GM23338 (cell line): Measurements from ENCODE around the gene ESRRA. TPM values are rescaled to one million over a fixed set of nuclear protein-coding genes. Genes with fewer than 3 reads are reported as not detected.

Experiments
- ATAC-seq: fragments of 200-7000 bp; cut with Tn5 transposase; 3 replicates; pipeline ENCODE4 v1.9.1; 2020
- DNase-seq: peaks from one replicate; pipeline ENCODE4 v3.0.0-alpha.2; 2015; ENCODE audit warnings: low spot score
- H2AFZ ChIP-seq: fragments of 200-600 bp; sonication (generic); 2 replicates; pipeline ENCODE4 v1.8.0; 2016; ENCODE audit warnings: antibody characterized with exemption, mild to moderate bottlenecking, moderate library complexity
- H3F3A ChIP-seq: fragments of 200-600 bp; sonication (generic); replicated peaks from 2 replicates; pipeline ENCODE4 v1.8.0; 2017; ENCODE audit warnings: antibody characterized with exemption, mixed run types, low read depth
- H3K27ac ChIP-seq: fragments of 200-600 bp; sonication (generic); 2 replicates; pipeline ENCODE4 v1.6.1; 2016; ENCODE audit warnings: low read depth
- H3K27me3 ChIP-seq: fragments of 200-600 bp; sonication (generic); 2 replicates; pipeline ENCODE4 v1.8.0; 2016; ENCODE audit warnings: mild to moderate bottlenecking, mixed run types, moderate library complexity; ENCODE audit not compliant: insufficient read depth
- H3K36me3 ChIP-seq: fragments of 200-600 bp; sonication (generic); 2 replicates; pipeline ENCODE4 v1.8.0; 2016; ENCODE audit warnings: mild to moderate bottlenecking; ENCODE audit not compliant: insufficient read depth
- H3K4me1 ChIP-seq: fragments of 200-600 bp; sonication (generic); 2 replicates; pipeline ENCODE4 v1.8.0; 2016; ENCODE audit warnings: mild to moderate bottlenecking, moderate library complexity; ENCODE audit not compliant: insufficient read depth
- H3K4me2 ChIP-seq: fragments of 200-600 bp; sonication (generic); 2 replicates; pipeline ENCODE4 v1.7.1; 2017; ENCODE audit warnings: mixed run types
- H3K4me3 ChIP-seq: fragments of 200-600 bp; sonication (generic); 2 replicates; pipeline ENCODE4 v1.6.1; 2016; ENCODE audit warnings: mixed run types
- H3K79me2 ChIP-seq: fragments of 200-600 bp; sonication (generic); replicated peaks from 2 replicates; pipeline ENCODE4 v1.8.0; 2017; ENCODE audit warnings: mild to moderate bottlenecking; ENCODE audit not compliant: insufficient read depth
- H3K9me2 ChIP-seq: fragments of 200-600 bp; sonication (generic); 2 replicates; pipeline ENCODE4 v1.8.0; 2017; ENCODE audit not compliant: insufficient read depth
- H4K20me1 ChIP-seq: fragments of 200-600 bp; sonication (generic); replicated peaks from 2 replicates; pipeline ENCODE4 v1.8.0; 2017; ENCODE audit warnings: mild to moderate bottlenecking; ENCODE audit not compliant: insufficient read depth
- H3K27ac Mint-ChIP-seq: 2 replicates; pipeline ENCODE4 v1.8.0; 2020; ENCODE audit warnings: inconsistent platforms, mild to moderate bottlenecking, moderate library complexity, mixed read lengths
- H3K27me3 Mint-ChIP-seq: 3 replicates; pipeline ENCODE4 v1.8.0; 2022; ENCODE audit warnings: low read depth, mild to moderate bottlenecking, moderate library complexity, mixed read lengths, inconsistent platforms; ENCODE audit not compliant: insufficient read depth, poor library complexity
- H3K36me3 Mint-ChIP-seq: 3 replicates; pipeline ENCODE4 v1.8.0; 2021; ENCODE audit warnings: low read depth, mild to moderate bottlenecking, inconsistent platforms, moderate library complexity, mixed read lengths
- H3K4me1 Mint-ChIP-seq: 3 replicates; pipeline ENCODE4 v1.8.0; 2020; ENCODE audit warnings: mild to moderate bottlenecking, inconsistent platforms, mixed read lengths
- H3K4me3 Mint-ChIP-seq: 3 replicates; pipeline ENCODE4 v1.8.0; 2021; ENCODE audit warnings: moderate library complexity, mild to moderate bottlenecking, inconsistent platforms, mixed read lengths
- H3K9me3 Mint-ChIP-seq: 3 replicates; pipeline ENCODE4 v1.8.0; 2020; ENCODE audit warnings: moderate library complexity, mild to moderate bottlenecking, inconsistent platforms, mixed read lengths
- CREB1 ChIP-seq: fragments of 250-450 bp; sonication (Bioruptor Pico); IDR thresholded peaks from 2 replicates; pipeline ENCODE4 v1.5.0; 2020; ENCODE audit warnings: low read depth, mild to moderate bottlenecking, moderate library complexity
- ETS1 ChIP-seq: IDR thresholded peaks from 2 replicates; pipeline ENCODE4 v1.6.1; 2016; ENCODE audit warnings: antibody characterized with exemption
- JUNB ChIP-seq: IDR thresholded peaks from one replicate; pipeline ENCODE4 v1.6.1; 2016; ENCODE audit warnings: antibody characterized with exemption; ENCODE audit not compliant: unreplicated experiment
- STAT1 ChIP-seq: IDR thresholded peaks from one replicate; pipeline ENCODE4 v1.6.1; 2016; ENCODE audit warnings: antibody characterized with exemption; ENCODE audit not compliant: unreplicated experiment
- ZNF114 ChIP-seq: fragments of 250-450 bp; sonication (Bioruptor Pico); IDR thresholded peaks from 2 replicates; pipeline ENCODE4 v1.5.0; 2020; ENCODE audit warnings: mild to moderate bottlenecking, moderate library complexity
- ZNF331 ChIP-seq: fragments of 250-450 bp; sonication (Bioruptor Pico); IDR thresholded peaks from 2 replicates; pipeline ENCODE4 v1.5.0; 2020; ENCODE audit warnings: low read depth, mild to moderate bottlenecking, moderate library complexity
- ZNF462 ChIP-seq: fragments of 250-450 bp; sonication (Bioruptor Pico); IDR thresholded peaks from 2 replicates; pipeline ENCODE4 v1.5.0; 2020; ENCODE audit warnings: mild to moderate bottlenecking, moderate library complexity
- polyA plus RNA-seq: library from polyadenylated mRNA; unstranded; fragments of >200 nt; fragmentation: Nextera tagmentation; extraction: Ambion mirVana; gene quantifications from 2 replicates; pipeline ENCODE4 v1.2.1, GENCODE V29; 2016
- total RNA-seq: library from RNA; depleted of rRNA; stranded (reverse); fragments of >200 nt; shearing (Covaris generic); gene quantifications from 2 replicates; pipeline ENCODE4 v1.2.3, GENCODE V29; 2014
- TF ChIP-seq, protein P1 (sequence below), 2 experiments: fragments of 200-600 bp in 1 of 2; sonication (generic) in 1 of 2; conservative IDR thresholded peaks; 2 replicates each; pipeline versions ENCODE4 v1.5.1 to v1.6.1; 2016 to 2017; ENCODE audit warnings: antibody characterized with exemption in 2 of 2, low read depth in 2 of 2, mild to moderate bottlenecking in 2 of 2, moderate library complexity in 1 of 2

ESRRA gene
- total and polyA plus RNA-seq, 2 experiments from 2014 or later: 13.7 to 55.1 TPM

GRCh38 chr11:64339754-64340408 is 34.6 kb downstream of the ESRRA start, which contains the start of gene CCDC88B:
TSS of gene CCDC88B (plus strand) at chr11:64340204. CDS start at chr11:64340267, 63 bp downstream.
- H3K79me2 ChIP-seq: no peaks in the 10 kb centered on the region
- H3K9me2 ChIP-seq: no peaks in the 10 kb centered on the region
- 0 out of 2 replicates have a peak, but pooled peaks cover 5% of the 10 kb centered on the region for H3F3A ChIP-seq
- Mint-ChIP-seq H3K4me3 (peak within 1 kb of the TSS; percentile 73), H3K9me3 (no peaks in the 10 kb centered on the region), H3K27ac (no peak within 1 kb of the TSS), H3K27me3 (peaks cover 25% of the 10 kb centered on the region), H3K36me3 (no peaks in the 10 kb centered on the region), H3K4me1 (peaks cover 12% of the 10 kb centered on the region)
- peak within 1 kb of the TSS; percentile 97 for H2AFZ ChIP-seq
- no peaks in the 10 kb centered on the region for H3K36me3 ChIP-seq
- DNase-seq (no peak), ATAC-seq (no peak)
- peak within 1 kb of the TSS; percentile 74 for H3K4me3 ChIP-seq
- peak within 1 kb of the TSS; percentile 93 for H3K4me2 ChIP-seq
- no peaks in the 10 kb centered on the region for H3K27me3 ChIP-seq
- H3K4me1 ChIP-seq: peaks cover 11% of the 10 kb centered on the region; the same call in 1 of the 2 replicates
- H3K27ac ChIP-seq: no peak within 1 kb of the TSS
- TF ChIP-seq CREB1 (CRISPR knock-in tag): no peak
- no peak for TF ChIP-seq STAT1
- TF ChIP-seq ZNF331 (CRISPR knock-in tag): no peak
- TF ChIP-seq ZNF114 (CRISPR knock-in tag): no peak
- no peak for TF ChIP-seq ZNF462 (CRISPR knock-in tag)
- no peak for TF ChIP-seq ETS1
- TF ChIP-seq JUNB: no peak
- TF ChIP-seq, protein P1, sequence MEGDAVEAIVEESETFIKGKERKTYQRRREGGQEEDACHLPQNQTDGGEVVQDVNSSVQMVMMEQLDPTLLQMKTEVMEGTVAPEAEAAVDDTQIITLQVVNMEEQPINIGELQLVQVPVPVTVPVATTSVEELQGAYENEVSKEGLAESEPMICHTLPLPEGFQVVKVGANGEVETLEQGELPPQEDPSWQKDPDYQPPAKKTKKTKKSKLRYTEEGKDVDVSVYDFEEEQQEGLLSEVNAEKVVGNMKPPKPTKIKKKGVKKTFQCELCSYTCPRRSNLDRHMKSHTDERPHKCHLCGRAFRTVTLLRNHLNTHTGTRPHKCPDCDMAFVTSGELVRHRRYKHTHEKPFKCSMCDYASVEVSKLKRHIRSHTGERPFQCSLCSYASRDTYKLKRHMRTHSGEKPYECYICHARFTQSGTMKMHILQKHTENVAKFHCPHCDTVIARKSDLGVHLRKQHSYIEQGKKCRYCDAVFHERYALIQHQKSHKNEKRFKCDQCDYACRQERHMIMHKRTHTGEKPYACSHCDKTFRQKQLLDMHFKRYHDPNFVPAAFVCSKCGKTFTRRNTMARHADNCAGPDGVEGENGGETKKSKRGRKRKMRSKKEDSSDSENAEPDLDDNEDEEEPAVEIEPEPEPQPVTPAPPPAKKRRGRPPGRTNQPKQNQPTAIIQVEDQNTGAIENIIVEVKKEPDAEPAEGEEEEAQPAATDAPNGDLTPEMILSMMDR (conservative IDR thresholded peaks at IDR 0.05; ENCODE audit: low read depth in 2 of 2): no peak
- H4K20me1 ChIP-seq: no peaks in the 10 kb centered on the region
